Left colon (tissue), 2 donors: ENCODE results near the gene PDE9A. TPM values are rescaled to one million over a fixed set of nuclear protein-coding genes. Genes with fewer than 3 reads are reported as not detected.

ENCODE experiments used
- ATAC-seq: fragments of 200-7000 bp; cut with Tn5 transposase; one replicate; pipeline ENCODE4 v1.9.1; 2020; ENCODE audit warnings: mild to moderate bottlenecking, moderate library complexity
- DNase-seq, 2 donors: peaks; one replicate each; pipeline ENCODE4 v3.0.0-alpha.2; 2020
- intact Hi-C, 2 donors: fragments of 100-400 bp; cut with DNase I in 1 of 2; cut with micrococcal nuclease in 1 of 2; formaldehyde crosslinking; loops; one replicate each; pipeline versions ENCODE4 v1.11.2 to v1.14.0; 2022; cut with DNase I, micrococcal nuclease
- total RNA-seq, 2 donors: library from RNA; stranded (reverse); fragmentation: NEBNext Ultra II Directional; extraction: Animal tissue kit (Norgen Biotek cat#: 25700); gene quantifications; one replicate each; pipeline ENCODE4 v1.2.1, GENCODE V29; 2021
- donor health status: DM: no; HTN: no; CAD: no.
- donor health status: DM: yes; HTN: yes; CAD: no.

Gene PDE9A
- total RNA-seq, 2 donors from 2014 or later = 117 to 236 TPM

- peak; percentile 71 to 85 for DNase-seq
- peak; percentile 86 for ATAC-seq
- intact Hi-C loops = no loop called here
Measured at GRCh38 chr21:42737951-42738590, 84.7 kb downstream of the PDE9A start.

GRCh38 chr21:42739061-42739931 is 85.9 kb downstream of the PDE9A start:
- intact Hi-C loops = no loop called here
- peak in 1 of 2 donors; percentile 22 for DNase-seq
- no peak for ATAC-seq

- no peak for ATAC-seq
- no peak for DNase-seq
- intact Hi-C loops = loop anchor here in 1 of 2 donors (10.0 kb wide), 1 partner anchor 76 kb away; no protein-coding TSS in a partner anchor
Measured at GRCh38 chr21:42740405-42740909, 87.0 kb downstream of the PDE9A start.

- DNase-seq (peak in 1 of 2 donors; percentile 16), ATAC-seq (no peak)
- intact Hi-C loops = loop anchor here in 1 of 2 donors (10.0 kb wide), 1 partner anchor 76 kb away; no protein-coding TSS in a partner anchor
Measured at GRCh38 chr21:42741066-42741465, 87.6 kb downstream of the PDE9A start.

GRCh38 chr21:42744520-42745445 is 91.4 kb downstream of the PDE9A start:
- ATAC-seq (no peak), DNase-seq (no peak)
- intact Hi-C loops = loop anchor here in 1 of 2 donors (10.0 kb wide), 1 partner anchor 80 kb away; no protein-coding TSS in a partner anchor

GRCh38 chr21:42745511-42746239 is 92.3 kb downstream of the PDE9A start:
- DNase-seq (no peak), ATAC-seq (no peak)
- intact Hi-C loops = loop anchor here in 1 of 2 donors (10.0 kb wide), 1 partner anchor 81 kb away; no protein-coding TSS in a partner anchor

GRCh38 chr21:42746240-42746592 is 92.8 kb downstream of the PDE9A start:
- DNase-seq (no peak), ATAC-seq (no peak)

GRCh38 chr21:42746593-42747275 is 93.3 kb downstream of the PDE9A start:
- intact Hi-C loops = loop anchor here in 1 of 2 donors (10.0 kb wide), 1 partner anchor 82 kb away; no protein-coding TSS in a partner anchor
- peak in 1 of 2 donors; percentile 43 for DNase-seq
- ATAC-seq = no peak

More at GRCh38 chr21:42746240-42746592, 92.8 kb downstream of the PDE9A start:
- intact Hi-C loops = loop anchor here in 1 of 2 donors (10.0 kb wide), 1 partner anchor 81 kb away; no protein-coding TSS in a partner anchor

- peak; percentile 14 for ATAC-seq
- no peak for DNase-seq
- intact Hi-C loops = loop anchor here in 1 of 2 donors (10.0 kb wide), 1 partner anchor 82 kb away; no protein-coding TSS in a partner anchor
Measured at GRCh38 chr21:42747276-42747701, 93.9 kb downstream of the PDE9A start.

GRCh38 chr21:42747746-42748351 is 94.4 kb downstream of the PDE9A start:
- ATAC-seq (no peak), DNase-seq (no peak)
- intact Hi-C loops = loop anchor here in 1 of 2 donors (10.0 kb wide), 1 partner anchor 83 kb away; no protein-coding TSS in a partner anchor

GRCh38 chr21:42748620-42749176 is 95.3 kb downstream of the PDE9A start:
- DNase-seq (no peak), ATAC-seq (peak; percentile 64)
- intact Hi-C loops = loop anchor here in 1 of 2 donors (10.0 kb wide), 1 partner anchor 84 kb away; no protein-coding TSS in a partner anchor

- no peak for DNase-seq
- intact Hi-C loops = no loop called here
- ATAC-seq = no peak
Measured at GRCh38 chr21:42750737-42751530, 97.5 kb downstream of the PDE9A start.

- ATAC-seq (no peak), DNase-seq (no peak)
- intact Hi-C loops = no loop called here
Measured at GRCh38 chr21:42751866-42752265, 98.4 kb downstream of the PDE9A start.

- no peak for DNase-seq
- intact Hi-C loops = no loop called here
- ATAC-seq = no peak
Measured at GRCh38 chr21:42753804-42754203, 100.4 kb downstream of the PDE9A start.

- DNase-seq = no peak
- intact Hi-C loops = no loop called here
- no peak for ATAC-seq
Measured at GRCh38 chr21:42754270-42754933, 101.0 kb downstream of the PDE9A start.
